Neural cell (in vitro differentiated cells): ENCODE measurements around the gene TM9SF2.

ENCODE experiments used
- EP300 ChIP-seq: fragments of 450-650 bp; conservative IDR thresholded peaks from 2 replicates; pipeline ENCODE4 v1.6.1; 2014; ENCODE audit warnings: antibody characterized with exemption, mild to moderate bottlenecking, moderate library complexity; ENCODE audit not compliant: poor library complexity, severe bottlenecking
- MXI1 ChIP-seq: fragments of 450-650 bp; conservative IDR thresholded peaks from 2 replicates; pipeline ENCODE4 v1.6.1; 2014; ENCODE audit warnings: antibody characterized with exemption, mild to moderate bottlenecking; ENCODE audit not compliant: poor library complexity, severe bottlenecking
- TF ChIP-seq, protein P1 (sequence below): fragments of 450-650 bp; IDR thresholded peaks from 2 replicates; pipeline ENCODE4 v1.5.1; 2014; ENCODE audit warnings: antibody characterized with exemption, mild to moderate bottlenecking, moderate library complexity; ENCODE audit not compliant: poor library complexity, severe bottlenecking

- TF ChIP-seq EP300 (no peak), MXI1 (no peak)
- TF ChIP-seq, protein P1, sequence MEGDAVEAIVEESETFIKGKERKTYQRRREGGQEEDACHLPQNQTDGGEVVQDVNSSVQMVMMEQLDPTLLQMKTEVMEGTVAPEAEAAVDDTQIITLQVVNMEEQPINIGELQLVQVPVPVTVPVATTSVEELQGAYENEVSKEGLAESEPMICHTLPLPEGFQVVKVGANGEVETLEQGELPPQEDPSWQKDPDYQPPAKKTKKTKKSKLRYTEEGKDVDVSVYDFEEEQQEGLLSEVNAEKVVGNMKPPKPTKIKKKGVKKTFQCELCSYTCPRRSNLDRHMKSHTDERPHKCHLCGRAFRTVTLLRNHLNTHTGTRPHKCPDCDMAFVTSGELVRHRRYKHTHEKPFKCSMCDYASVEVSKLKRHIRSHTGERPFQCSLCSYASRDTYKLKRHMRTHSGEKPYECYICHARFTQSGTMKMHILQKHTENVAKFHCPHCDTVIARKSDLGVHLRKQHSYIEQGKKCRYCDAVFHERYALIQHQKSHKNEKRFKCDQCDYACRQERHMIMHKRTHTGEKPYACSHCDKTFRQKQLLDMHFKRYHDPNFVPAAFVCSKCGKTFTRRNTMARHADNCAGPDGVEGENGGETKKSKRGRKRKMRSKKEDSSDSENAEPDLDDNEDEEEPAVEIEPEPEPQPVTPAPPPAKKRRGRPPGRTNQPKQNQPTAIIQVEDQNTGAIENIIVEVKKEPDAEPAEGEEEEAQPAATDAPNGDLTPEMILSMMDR = no peak
Measured at GRCh38 chr13:99536023-99536422, 34.8 kb downstream of the TM9SF2 start.
